22Rv1 (cell line): ENCODE data around the gene GDPD5.

ENCODE experiments used
- CTCF ChIP-seq: fragments of 450-650 bp; IDR thresholded peaks from 2 replicates; pipeline ENCODE4 v1.5.1; 2017; ENCODE audit warnings: mild to moderate bottlenecking
- ZFX ChIP-seq: fragments of 450-650 bp; IDR thresholded peaks from 2 replicates; pipeline ENCODE4 v1.6.1; 2017; ENCODE audit warnings: antibody characterized with exemption, borderline replicate concordance

GRCh38 chr11:75497788-75498409, 27.8 kb downstream of the GDPD5 start:
- no peak for TF ChIP-seq CTCF
- TF ChIP-seq ZFX = no peak
